GM18507 (cell line): ENCODE data around the gene PLN.

ENCODE experiments used
- DNase-seq: peaks from one replicate; pipeline ENCODE4 v3.0.0; 2011; ENCODE audit warnings: low read depth; ENCODE audit not compliant: insufficient read length; ENCODE audit errors: extremely low spot score
- FAIRE-seq: peaks from 2 replicates; lab custom pipeline; 2011; peaks lifted over from hg19 to GRCh38; lab: Jason Lieb, UNC

PLN gene

DNA sequence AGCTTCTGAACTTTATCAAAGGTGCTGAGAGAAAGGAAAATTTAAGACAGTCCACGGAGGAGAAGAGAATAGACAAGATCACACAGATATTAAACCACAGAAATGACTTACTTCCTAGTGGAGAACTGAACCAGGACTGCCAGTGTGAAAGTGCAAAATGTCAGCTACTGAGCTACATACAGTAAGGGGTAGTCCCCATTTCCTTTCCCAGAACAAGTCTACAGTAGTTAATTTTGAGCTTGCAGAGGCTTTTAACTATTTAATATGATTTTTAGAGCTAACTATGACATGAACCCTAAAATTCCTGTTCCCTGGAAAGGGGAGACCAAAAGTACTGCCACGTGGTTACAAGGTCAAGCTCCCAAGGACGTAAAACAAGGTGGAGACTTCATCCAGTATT is 58.2 kb downstream of the PLN start:
- FAIRE-seq (no peak), DNase-seq (no peak)

- FAIRE-seq (no peak), DNase-seq (no peak)
Measured at GRCh38 chr6:118606858-118607257, 58.8 kb downstream of the PLN start.
